ENCODE measurements around the gene ZNHIT1.

Gene ZNHIT1

GRCh38 chr7:101220295-101220694, 2.3 kb downstream of the ZNHIT1 start:
- DNase-seq = no peak

GRCh38 chr7:101222275-101222830, 4.4 kb downstream of the ZNHIT1 start:
- DNase-seq = no peak

- no peak for DNase-seq
Observed at GRCh38 chr7:101223528-101223927, 5.6 kb downstream of the ZNHIT1 start.

GRCh38 chr7:101225650-101226049, 7.7 kb downstream of the ZNHIT1 start:
- no peak for DNase-seq

GRCh38 chr7:101226721-101227120, 8.8 kb downstream of the ZNHIT1 start:
- no peak for DNase-seq

GRCh38 chr7:101231644-101232043, 13.7 kb downstream of the ZNHIT1 start:
- DNase-seq = no peak

GRCh38 chr7:101232141-101232850, 14.3 kb downstream of the ZNHIT1 start:
- DNase-seq = no peak

- no peak for DNase-seq
Observed at GRCh38 chr7:101233907-101234547, 16.1 kb downstream of the ZNHIT1 start.

GRCh38 chr7:101234636-101235035, 16.7 kb downstream of the ZNHIT1 start:
- DNase-seq = no peak

- DNase-seq = no peak
Observed at GRCh38 chr7:101235050-101235449, 17.1 kb downstream of the ZNHIT1 start.

- no peak for DNase-seq
Observed at GRCh38 chr7:101235522-101235921, 17.6 kb downstream of the ZNHIT1 start.

GRCh38 chr7:101236292-101236835, 18.4 kb downstream of the ZNHIT1 start:
- DNase-seq = no peak

- peak; percentile 94 for DNase-seq
Observed at GRCh38 chr7:101237206-101238067, 19.5 kb downstream of the ZNHIT1 start, which contains the start of gene CLDN15. Gene CLDN15, minus strand, starts transcription at chr7:101237802. Its CDS starts 221 bp downstream, at chr7:101237581.

- DNase-seq = peak; percentile 97
Observed at GRCh38 chr7:101238226-101239182, 20.5 kb downstream of the ZNHIT1 start.

- no peak for DNase-seq
Observed at GRCh38 chr7:101239191-101239950, 21.4 kb downstream of the ZNHIT1 start.

- no peak for DNase-seq
Observed at GRCh38 chr7:101239951-101240220, 21.9 kb downstream of the ZNHIT1 start.

- DNase-seq = peak; percentile 99
Observed at GRCh38 chr7:101240226-101241014, 22.5 kb downstream of the ZNHIT1 start.

GRCh38 chr7:101241015-101241363, 23.0 kb downstream of the ZNHIT1 start:
- DNase-seq = peak; percentile 83

- no peak for DNase-seq
Observed at GRCh38 chr7:101241443-101242349, 23.7 kb downstream of the ZNHIT1 start.

Data from NCI-H226 (cell line).